Glomerular endothelial cell (primary cell): ENCODE results near the gene PFN3. TPM values are rescaled to one million over a fixed set of nuclear protein-coding genes. Genes with fewer than 3 reads are reported as not detected.
"Not testable (repeated sequence)": the region's sequence is repeated elsewhere in the genome, so short reads cannot be mapped to it uniquely, and the experiment has no call there.

Experiments used
- DNase-seq: peaks from one replicate; pipeline ENCODE4 v3.0.0-alpha.2; 2011; ENCODE audit warnings: low read depth, low spot score; ENCODE audit errors: extremely low read depth
- total RNA-seq: library from RNA; depleted of rRNA; stranded (reverse); fragments of >200 nt; gene quantifications from 2 replicates; pipeline ENCODE4 v1.2.3, GENCODE V29; 2015

PFN3 gene
- total RNA-seq, 1 donor from 2014 or later = not detected

DNA sequence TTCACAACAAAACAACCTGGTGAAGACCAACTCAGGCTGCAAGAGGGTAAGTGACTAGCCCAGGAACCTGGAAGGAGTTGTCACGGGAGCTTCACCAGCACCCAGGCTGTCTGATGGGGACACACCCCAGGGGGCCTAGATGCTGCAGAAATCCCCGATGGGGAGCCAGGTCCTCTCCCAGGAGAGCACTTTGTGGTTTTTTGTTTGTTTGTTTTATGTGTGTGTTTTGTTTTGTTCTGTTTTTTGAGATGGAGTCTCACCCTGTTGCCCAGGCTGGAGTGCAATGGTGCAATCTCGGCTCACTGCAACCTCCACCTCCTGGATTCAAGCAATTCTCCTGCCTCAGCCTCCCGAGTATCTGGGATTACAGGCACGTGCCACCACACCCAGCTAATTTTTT, 24.9 kb downstream of the PFN3 start:
- not testable (repeated sequence) for DNase-seq

DNA sequence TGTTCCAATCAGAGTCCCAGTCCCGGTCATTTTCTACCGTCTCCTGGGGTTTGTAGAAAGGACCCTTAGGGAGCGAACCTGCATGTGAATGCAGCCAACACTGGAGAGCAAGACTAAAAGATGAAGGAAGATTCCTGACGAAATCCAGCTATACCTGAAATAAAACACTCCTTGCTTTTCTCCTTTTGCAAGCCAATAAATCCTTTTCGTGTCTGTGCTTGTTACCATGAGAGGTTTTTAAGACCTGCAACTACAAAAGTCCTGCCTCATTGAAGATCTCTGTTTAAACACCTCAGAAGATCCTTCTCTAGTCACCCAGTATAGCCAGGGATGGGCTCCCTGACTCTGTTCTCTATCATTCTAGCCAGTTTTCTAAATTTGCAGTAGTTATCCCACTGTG, 26.2 kb downstream of the PFN3 start:
- no peak for DNase-seq

DNA sequence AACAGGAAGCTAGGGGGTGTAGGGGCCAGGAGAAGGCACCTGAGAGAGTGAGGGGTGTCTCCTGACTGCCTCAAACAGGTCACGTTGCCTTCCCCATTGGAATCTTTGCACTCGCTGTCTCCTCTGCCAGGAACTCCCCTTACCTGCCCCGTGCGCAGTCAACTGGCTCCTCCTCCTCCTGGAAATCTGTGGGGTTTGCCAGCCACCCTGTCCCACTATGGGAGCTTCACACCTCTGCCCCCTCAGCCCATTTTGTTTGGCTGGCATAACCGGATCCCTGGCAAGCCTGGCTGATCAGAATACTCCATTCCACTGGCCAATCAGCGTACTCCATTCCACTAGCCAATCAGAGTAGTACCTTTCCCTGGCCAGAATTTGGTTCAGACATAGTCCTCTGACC, 26.7 kb downstream of the PFN3 start:
- DNase-seq = no peak

DNA sequence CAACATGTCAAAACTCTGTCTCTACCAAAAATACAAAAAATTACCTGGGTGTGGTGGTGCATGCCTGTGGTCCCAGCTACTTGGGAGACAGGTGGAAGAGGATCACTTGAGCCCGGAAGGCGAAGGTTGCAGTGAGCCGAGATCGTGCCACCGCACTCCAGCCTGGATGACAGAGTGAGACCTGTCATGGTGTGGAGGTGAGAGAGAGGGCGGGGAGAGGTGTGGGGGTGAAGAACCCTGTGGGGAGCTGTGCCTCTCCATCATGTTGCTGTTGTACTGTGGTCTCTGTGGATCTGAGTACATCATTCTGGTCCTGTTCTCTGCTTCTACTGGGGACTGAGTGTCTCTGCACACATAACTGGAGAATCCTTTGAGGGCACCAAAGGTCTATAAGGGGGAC, 27.6 kb downstream of the PFN3 start:
- no peak for DNase-seq

DNA sequence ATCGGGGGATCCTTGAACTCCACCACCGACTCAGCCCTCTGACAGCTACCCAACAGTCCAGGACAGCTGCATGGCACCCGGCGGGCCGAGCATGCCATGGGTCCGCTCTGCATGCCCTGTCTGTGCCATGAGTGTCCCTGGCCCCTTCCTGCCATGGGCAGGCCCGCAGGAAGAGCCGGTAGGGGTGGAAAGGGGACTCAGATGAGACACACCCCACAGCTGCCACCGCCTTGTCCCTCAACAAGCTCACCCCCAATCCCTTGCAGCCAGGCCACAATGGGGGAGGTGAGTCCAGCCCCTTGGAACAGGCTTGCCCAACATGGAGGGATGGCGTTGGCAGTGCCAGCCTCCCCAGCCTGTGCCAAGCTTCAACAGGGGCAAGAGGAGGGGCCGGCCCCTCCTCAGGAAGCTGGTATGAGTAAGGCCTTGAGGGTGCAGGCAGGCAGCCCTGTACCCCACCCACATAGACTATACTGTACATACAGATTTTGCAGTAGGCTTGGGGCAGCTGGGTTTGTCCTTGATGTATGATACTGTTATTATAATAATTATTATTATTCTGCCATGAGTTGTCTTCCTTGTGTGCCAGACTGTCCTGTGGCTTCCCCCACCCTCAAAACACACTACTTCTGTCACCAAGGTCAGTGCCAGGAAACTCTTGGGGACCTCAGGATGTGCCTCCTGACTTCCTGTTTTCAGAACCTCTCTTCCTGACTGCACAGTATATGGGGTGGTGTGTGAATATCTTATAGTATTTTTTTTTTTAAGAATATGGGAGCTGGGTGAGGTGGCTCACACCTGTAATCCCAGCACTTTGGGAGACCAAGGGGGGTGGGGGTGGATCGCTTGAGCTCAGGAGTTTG, 28.2 kb downstream of the PFN3 start:
- DNase-seq = no peak

DNA sequence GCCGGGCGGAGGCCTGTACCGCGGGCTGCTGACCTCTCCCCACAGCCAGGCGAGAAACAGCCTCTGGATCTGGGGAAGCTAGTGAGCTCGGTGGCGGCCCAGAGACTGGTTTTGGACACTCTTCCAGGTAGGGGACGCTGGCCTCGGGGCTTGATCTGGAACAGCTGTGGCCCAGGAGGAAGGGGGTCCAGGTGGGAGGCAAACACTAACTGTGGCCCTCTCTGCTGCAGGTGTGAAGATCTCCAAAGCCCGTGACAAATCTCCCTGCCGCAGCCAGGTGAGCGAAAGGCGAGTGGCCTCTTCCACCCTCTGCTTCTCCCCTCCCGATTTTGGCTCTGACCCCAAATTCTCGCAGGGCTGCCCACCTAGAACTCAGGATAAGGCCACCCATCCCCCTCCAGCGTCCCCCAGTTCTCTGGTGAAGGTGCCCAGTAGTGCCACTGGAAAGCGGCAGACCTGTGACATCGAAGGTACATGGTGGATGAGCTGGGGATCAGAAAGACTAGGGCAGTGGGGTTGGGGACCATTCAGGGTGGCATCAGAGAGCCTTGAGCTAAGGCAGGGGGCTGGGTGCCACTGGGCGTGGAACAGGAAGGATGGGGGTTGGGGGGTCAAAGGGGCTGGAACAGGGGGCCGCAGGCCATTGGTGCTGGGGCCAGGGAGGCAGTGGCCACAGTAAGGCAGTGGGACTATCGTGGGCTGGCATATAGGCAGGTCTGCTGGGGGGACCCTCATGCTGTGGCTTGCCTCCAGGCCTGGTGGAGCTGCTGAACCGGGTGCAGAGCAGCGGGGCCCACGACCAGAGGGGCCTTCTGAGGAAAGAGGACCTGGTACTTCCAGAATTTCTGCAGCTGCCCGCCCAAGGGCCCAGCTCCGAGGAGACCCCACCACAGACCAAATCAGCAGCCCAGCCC, 29.1 kb downstream of the PFN3 start:
- no peak for DNase-seq

DNA sequence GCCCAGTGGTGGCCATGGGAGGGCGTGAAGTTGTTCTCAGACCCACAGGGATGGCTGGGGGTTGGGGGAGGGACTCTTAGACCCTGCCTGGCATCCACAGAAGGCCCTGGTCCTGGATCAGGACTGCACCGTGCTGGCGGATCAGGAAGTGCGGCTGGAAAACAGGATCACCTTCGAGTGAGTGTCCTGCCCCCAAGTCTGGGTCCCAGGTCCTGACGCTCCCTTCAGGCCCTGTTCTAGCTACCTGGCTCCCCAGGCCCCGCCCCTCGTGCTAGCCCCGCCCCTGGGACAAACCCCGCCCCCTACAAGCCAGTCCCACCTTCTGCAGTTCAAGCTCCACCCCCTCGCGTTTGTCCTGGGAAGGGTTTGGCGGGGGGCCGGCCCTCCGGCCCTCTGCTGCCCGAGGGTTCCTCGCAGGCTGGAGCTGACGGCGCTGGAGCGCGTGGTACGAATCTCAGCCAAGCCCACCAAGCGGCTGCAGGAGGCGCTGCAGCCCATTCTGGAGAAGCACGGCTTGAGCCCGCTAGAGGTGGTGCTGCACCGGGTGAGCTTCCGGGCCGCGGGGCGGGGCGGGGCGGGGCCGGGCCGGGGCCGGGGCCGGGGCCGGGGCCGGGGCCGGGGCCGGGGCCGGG, 29.9 kb downstream of the PFN3 start:
- no peak for DNase-seq

DNA sequence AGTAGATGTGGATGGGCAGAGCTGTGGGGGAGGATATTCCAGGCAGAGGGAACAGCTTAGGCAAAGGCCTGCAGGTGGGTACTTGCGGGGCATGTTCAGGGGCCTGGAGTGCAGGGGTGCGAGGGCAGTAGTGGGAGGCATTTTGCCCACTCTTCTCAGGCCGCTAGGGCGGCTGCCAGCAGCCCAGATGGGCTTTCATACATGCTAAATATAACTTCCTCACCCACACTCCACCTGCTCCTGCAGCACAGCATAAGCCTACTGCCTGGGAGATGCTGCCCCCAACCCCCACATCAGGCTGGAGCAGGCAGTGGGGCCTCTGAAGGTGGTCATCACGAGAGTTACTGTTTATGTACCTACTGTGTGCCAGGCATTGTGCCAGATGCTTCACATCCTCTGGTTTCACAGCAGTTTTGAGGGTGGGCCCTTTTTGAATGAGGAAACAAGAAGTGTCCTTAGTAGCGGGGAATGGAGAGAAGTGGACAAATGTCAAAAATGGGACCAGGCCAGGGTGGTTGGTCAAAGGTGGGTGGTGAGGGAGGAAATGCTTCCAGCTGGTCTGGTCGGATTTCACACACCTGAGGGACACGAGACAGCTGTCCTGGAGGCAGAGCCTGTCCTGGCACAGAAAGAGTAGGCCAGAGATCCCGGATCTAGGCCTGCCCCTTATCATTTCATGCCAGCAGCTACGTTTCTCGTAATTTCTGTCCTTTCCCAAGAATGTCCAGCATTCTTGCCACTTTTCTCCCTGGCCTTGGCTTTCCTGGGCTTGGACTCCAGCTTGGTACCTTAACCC, 30.6 kb downstream of the PFN3 start:
- DNase-seq = no peak

DNA sequence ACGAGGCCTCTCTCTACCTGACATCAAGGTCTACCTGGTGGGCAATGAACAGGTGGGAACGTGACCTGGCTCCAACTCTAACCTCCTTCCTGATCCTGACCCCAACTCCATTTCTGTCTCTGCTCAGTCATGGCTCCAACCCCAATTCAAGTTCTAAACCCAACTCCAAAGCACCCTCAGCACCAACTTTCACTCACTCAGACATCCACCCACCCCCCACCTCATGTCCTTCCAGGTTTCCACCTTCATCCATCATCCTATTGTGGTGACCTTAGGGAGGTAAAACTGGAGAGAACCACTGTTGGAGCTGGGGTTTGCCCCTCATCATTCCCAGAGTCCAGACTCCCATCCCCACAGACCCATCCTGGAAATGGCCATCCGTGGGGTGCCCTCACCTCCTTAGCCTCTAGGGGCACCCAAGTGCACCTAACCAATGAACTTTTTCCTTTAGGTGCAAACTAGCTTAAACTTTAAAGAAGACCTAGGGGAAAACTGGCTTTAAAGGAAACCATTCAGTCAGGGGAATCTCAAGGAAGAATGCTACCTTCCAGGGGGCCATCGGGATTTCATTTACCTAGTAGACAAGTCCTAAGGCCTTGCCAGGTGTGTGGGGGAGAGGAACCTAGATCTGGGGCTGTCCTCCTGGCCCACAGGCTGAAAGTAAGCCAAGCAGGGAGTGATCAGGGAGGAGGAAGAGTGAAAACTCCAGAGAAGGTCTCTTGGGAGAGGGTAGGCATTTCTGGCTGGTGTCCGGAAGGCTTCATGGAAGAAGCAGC, 31.4 kb downstream of the PFN3 start:
- no peak for DNase-seq

DNA sequence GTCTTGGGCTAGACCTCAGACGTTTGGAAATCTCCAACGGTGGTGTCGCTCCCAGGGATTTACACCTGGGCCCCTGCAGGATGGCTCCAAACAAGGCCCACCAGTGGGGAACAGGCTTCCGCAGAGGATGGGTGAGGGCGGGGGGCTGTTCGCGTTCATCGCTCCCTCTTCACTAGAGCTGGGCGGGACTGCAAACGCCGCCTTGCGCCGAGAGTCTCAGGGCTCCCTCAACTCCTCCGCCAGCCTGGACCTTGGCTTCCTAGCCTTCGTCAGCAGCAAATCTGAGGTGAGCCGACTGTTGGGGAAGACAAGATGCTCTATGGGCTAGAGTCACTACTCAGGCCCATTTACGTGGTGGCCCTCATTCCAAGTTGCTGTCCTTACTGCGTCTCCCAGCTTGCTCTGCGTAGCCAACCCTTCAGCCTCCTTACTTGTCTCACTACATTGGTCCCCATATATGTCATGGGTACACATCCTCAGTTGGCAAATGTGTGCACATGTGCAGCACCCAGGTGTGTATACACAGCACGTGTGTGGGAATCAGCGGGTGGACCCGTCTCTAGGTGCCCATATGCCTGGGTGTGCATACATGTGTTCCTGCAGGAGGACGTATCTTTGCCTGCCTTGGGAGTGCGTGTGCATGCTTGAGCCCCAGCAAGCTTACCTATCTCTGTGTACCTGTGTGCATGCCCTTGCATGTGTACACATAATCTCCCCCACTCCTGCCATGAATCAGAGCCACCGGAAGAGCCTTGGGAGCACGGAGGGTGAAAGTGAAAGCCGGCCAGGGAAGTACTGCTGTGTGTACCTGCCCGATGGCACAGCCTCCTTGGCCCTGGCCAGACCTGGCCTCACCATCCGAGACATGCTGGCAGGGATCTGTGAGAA, 32.2 kb downstream of the PFN3 start:
- DNase-seq = no peak

DNA sequence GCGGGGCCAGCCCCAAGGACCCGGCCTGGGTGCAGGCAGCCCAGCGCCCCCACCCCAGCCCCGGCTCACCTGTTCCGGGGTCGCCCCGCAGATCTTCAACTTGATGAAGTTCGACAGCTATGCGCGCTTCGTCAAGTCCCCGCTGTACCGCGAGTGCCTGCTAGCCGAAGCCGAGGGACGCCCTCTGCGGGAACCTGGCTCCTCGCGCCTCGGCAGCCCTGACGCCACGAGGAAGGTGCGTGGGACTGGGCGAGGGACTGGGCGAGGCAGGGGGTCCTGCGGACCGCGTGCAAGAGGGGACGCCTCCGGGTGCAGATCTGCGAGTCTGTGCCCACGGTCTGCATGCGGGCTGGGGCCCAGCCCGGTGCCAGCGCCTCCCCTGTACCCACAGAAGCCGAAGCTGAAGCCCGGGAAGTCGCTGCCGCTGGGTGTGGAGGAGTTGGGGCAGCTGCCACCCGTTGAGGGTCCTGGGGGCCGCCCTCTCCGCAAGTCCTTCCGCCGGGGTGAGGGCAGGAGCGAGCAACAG, 33.1 kb downstream of the PFN3 start:
- DNase-seq = no peak

DNA sequence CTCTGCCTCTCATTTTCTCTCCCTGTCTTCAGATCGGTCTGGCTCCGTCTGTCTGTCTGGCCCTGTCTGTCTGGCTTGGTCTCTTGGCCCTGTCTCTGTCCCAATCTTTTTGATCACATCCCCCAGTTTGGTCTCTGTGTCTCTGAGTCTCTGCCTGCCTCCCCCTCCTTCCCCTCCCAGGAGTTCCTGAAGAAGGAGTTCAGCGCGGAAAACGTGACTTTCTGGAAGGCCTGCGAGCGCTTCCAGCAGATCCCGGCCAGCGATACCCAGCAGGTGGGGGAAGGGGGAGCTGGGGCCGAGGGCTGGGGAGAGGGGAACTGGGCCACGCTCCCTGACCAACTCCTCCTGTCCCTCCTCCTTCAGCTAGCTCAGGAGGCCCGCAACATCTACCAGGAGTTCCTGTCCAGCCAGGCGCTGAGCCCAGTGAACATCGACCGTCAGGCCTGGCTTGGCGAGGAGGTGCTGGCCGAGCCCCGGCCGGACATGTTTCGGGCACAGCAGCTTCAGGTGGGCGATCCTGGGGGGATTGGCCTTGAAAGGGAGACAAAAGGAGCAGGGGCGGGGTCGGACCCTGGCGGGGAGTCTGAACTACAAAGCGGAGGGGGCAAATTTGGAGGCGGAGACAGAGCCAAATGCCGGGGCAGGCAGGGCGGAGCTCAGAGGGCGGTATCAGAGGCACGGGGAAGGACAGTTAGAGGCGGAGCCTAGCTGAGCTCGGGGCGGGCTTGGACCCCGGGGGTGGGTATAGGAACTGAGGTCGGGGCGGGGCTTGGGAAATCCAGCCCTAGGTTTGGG, 33.7 kb downstream of the PFN3 start:
- DNase-seq = no peak

DNA sequence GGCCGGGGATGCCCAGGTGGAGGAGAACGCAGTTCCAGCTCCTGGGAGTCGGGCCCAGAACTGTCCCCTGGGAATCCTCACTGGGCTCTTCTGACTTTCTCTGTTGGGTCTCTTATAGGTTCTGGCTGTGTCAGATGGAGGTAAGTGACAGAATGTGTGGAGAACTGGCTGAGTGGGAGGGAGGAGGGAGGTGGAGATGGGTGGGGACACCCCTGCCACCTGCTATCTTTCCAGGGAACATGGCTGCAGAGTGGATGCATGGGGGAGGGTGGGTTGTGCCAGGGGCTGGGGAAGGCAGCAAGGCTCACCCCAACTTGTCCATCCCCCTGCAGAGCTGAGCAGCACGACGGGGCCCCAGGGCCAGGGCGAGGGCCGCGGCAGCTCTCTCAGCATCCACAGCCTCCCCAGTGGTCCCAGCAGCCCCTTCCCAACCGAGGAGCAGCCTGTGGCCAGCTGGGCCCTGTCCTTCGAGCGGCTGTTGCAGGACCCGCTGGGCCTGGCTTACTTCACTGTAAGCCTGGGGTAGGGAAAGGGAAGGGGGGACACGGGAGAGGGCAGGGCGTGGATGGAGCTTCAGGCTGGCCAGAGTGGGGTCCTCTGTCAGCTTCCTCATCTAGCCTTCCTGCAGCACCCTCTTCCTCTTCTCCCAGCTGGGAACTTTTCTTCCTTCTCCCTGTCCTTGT, 34.5 kb downstream of the PFN3 start:
- no peak for DNase-seq

DNA sequence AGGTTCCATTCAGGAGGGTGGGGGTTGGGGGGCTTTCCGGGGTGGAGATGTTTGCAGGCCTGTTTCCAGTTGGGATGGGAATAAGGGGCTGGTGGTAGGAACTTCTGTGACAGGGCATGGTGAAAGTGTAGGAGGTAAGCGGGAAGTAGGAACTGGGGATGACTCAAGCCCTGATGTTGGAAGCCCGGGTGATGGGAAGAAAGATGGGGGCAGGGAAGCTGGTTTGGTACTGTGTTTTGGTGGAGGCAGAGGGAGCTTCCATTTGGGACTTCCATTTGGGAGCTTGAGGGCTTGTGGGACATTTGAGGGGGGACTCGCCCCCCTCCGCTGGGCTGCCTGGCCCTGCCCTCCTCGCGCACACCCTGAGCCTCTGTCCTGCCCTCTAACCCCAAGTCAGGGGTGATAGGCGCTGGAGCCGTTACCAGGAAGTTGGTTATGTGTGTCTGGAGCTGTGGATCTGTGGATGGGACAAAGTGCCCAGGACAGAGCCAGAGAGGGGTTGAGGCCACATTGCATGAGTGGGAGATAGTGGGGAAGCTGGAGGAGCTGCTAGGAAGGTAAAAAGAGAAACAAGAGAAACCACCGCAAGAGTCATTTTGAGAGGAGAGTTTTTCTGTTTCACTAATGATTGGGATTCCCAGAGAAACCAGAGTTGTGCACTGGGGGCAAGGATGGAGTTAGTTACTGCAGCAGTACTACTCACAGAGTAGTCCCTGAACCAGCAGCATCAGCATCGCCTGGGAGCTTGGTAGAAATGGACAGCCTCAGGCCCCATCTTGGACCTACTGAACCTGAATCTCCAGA, 36.1 kb downstream of the PFN3 start:
- DNase-seq = no peak

DNA sequence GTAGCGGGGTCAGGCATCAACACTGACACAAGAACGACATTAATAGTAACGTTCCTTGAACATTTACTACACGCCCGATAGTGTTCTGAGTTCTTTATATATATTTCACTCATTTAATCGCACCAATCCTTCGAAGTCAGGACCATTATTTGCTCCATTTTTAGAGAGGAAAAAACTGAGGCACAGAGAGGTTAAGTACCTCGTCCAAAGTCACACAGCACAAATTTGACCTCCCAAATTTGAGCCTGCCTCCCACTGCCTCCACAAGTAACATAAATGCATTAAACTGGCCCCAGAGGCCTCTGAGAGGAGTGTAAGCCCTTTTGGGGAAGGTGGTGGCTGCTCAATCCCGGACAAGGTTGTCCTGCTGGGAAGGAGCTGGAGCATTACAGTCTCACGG, 36.9 kb downstream of the PFN3 start:
- DNase-seq = no peak
